SK-N-SH (cell line): ENCODE measurements around the gene TTC28. TPM values are rescaled to one million over a fixed set of nuclear protein-coding genes. Genes with fewer than 3 reads are reported as not detected.

Experiments used
- CTCF ChIA-PET: fragments of 300-600, 350-600 bp; formaldehyde crosslinking; extraction: SDS; loops from one replicate; lab custom pipeline; 2021; lab: Yijun Ruan, JAX
- POLR2A ChIA-PET: fragments of 350-600 bp; sonication (Branson Sonifier 250); formaldehyde crosslinking; extraction: SDS; loops from one replicate; lab custom pipeline; 2020; ENCODE audit warnings: antibody characterized with exemption, inconsistent platforms; lab: Yijun Ruan, JAX
- DNase-seq: peaks from one replicate; pipeline ENCODE4 v3.0.0; 2012
- H2AFZ ChIP-seq: fragments of 200-600 bp; sonication (generic); 2 replicates; pipeline ENCODE4 v1.8.1; 2016; ENCODE audit warnings: antibody characterized with exemption, mild to moderate bottlenecking, low read depth
- H3F3A ChIP-seq: fragments of 200-600 bp; sonication (generic); replicated peaks from 2 replicates; pipeline ENCODE3; 2016; ENCODE audit warnings: antibody characterized with exemption, mild to moderate bottlenecking; ENCODE audit not compliant: insufficient read depth
- H3K27ac ChIP-seq, 2 experiments: fragments of 200-500 bp in 1 of 2; fragments of 200-600 bp in 1 of 2; sonication (Bioruptor generic) in 1 of 2; sonication (generic), shearing (Covaris generic) in 1 of 2; 2 replicates each; pipeline versions ENCODE4 v1.5.1 to v1.6.1; 2014 to 2016; ENCODE audit warnings: low read depth in 2 of 2, inconsistent platforms in 1 of 2, low read length in 1 of 2, mild to moderate bottlenecking in 1 of 2, mixed read lengths in 1 of 2
- H3K27me3 ChIP-seq: fragments of 200-600 bp; sonication (generic), shearing (Covaris generic); 2 replicates; pipeline ENCODE4 v1.6.1; 2016; ENCODE audit warnings: mixed run types; ENCODE audit not compliant: insufficient read depth
- H3K36me3 ChIP-seq, 2 experiments: fragments of 200-500 bp in 1 of 2; fragments of 200-600 bp in 1 of 2; sonication (Bioruptor generic) in 1 of 2; sonication (generic) in 1 of 2; replicated peaks in 1 of 2; 2 replicates each; pipeline versions ENCODE3 to v1.5.1; 2014 to 2016; ENCODE audit warnings: low read length in 1 of 2, mild to moderate bottlenecking in 1 of 2; ENCODE audit not compliant: insufficient read depth in 2 of 2, control insufficient read depth in 1 of 2
- H3K4me1 ChIP-seq, 2 experiments: fragments of 200-500 bp in 1 of 2; fragments of 200-600 bp in 1 of 2; sonication (Bioruptor generic) in 1 of 2; sonication (generic), shearing (Covaris generic) in 1 of 2; 2 replicates each; pipeline versions ENCODE4 v1.5.1 to v1.6.1; 2014 to 2016; ENCODE audit warnings: low read depth in 1 of 2, low read length in 1 of 2, mixed run types in 1 of 2; ENCODE audit not compliant: insufficient read depth in 2 of 2, control insufficient read depth in 1 of 2
- H3K4me2 ChIP-seq: fragments of 200-600 bp; sonication (generic), shearing (Covaris generic); 2 replicates; pipeline ENCODE4 v1.6.1; 2017; ENCODE audit warnings: mixed run types
- H3K4me3 ChIP-seq, 2 experiments: fragments of 200-500 bp in 1 of 2; fragments of 200-600 bp in 1 of 2; sonication (Bioruptor generic) in 1 of 2; sonication (generic), shearing (Covaris generic) in 1 of 2; 2 replicates each; pipeline versions ENCODE4 v1.5.1 to v1.8.1; 2014 to 2016; ENCODE audit warnings: low read depth in 2 of 2, inconsistent platforms in 1 of 2, low read length in 1 of 2, mild to moderate bottlenecking in 1 of 2, mixed read lengths in 1 of 2, moderate library complexity in 1 of 2
- H3K79me2 ChIP-seq: fragments of 200-600 bp; sonication (generic); 2 replicates; pipeline ENCODE4 v1.8.1; 2017; ENCODE audit warnings: mild to moderate bottlenecking; ENCODE audit not compliant: insufficient read depth
- H3K9ac ChIP-seq: fragments of 200-600 bp; sonication (generic); 2 replicates; pipeline ENCODE4 v1.6.1; 2017; ENCODE audit warnings: mixed run types
- H3K9me2 ChIP-seq: fragments of 200-600 bp; sonication (generic); 2 replicates; pipeline ENCODE4 v1.6.1; 2017; ENCODE audit warnings: mixed run types
- H3K9me3 ChIP-seq: fragments of 200-600 bp; sonication (generic); 2 replicates; pipeline ENCODE4 v1.6.1; 2017; ENCODE audit warnings: mixed run types, mild to moderate bottlenecking, moderate library complexity
- H4K20me1 ChIP-seq: fragments of 200-600 bp; sonication (generic); 2 replicates; pipeline ENCODE4 v1.6.1; 2017; ENCODE audit warnings: mild to moderate bottlenecking, mixed run types; ENCODE audit not compliant: insufficient read depth
- ELF1 ChIP-seq: IDR thresholded peaks from 2 replicates; pipeline ENCODE4 v1.4.0; 2012
- EZH2phosphoT487 ChIP-seq: fragments of 200-600 bp; sonication (generic); IDR thresholded peaks from 2 replicates; pipeline ENCODE4 v1.6.1; 2017; ENCODE audit warnings: low read depth, mixed run types, mild to moderate bottlenecking, antibody characterized with exemption, moderate library complexity, borderline replicate concordance
- FOXM1 ChIP-seq: IDR thresholded peaks from 2 replicates; pipeline ENCODE4 v1.4.0; 2012; ENCODE audit warnings: low read depth, mild to moderate bottlenecking
- GATA2 ChIP-seq: sonication (generic); formaldehyde crosslinking; IDR thresholded peaks from 2 replicates; pipeline ENCODE4 v1.5.0; 2020; ENCODE audit warnings: mild to moderate bottlenecking, missing genetic modification reagents
- MEF2A ChIP-seq: IDR thresholded peaks from 2 replicates; pipeline ENCODE4 v1.4.0; 2012; ENCODE audit warnings: low read depth, borderline replicate concordance
- NRF1 ChIP-seq: IDR thresholded peaks from 2 replicates; pipeline ENCODE4 v1.6.1; 2012; ENCODE audit warnings: low read depth, mild to moderate bottlenecking, low read length
- RCOR1 ChIP-seq: fragments of 150-350 bp; IDR thresholded peaks from 2 replicates; pipeline ENCODE4 v1.6.1; 2017; ENCODE audit warnings: antibody characterized with exemption, low read length
- REST ChIP-seq: IDR thresholded peaks from 2 replicates; pipeline ENCODE4 v1.6.1; 2012; ENCODE audit warnings: mild to moderate bottlenecking, low read depth, low read length, moderate library complexity
- RFX5 ChIP-seq: IDR thresholded peaks from 2 replicates; pipeline ENCODE4 v1.6.1; 2012; ENCODE audit warnings: mild to moderate bottlenecking, improper control_type of control experiment, low read length
- RXRA ChIP-seq: IDR thresholded peaks from 2 replicates; pipeline ENCODE4 v1.4.0; 2012; ENCODE audit warnings: low read depth, mild to moderate bottlenecking, borderline replicate concordance
- SIN3A ChIP-seq: IDR thresholded peaks from 2 replicates; pipeline ENCODE4 v1.6.1; 2012; ENCODE audit warnings: low read depth, mild to moderate bottlenecking, low read length, moderate library complexity, borderline replicate concordance
- TAF1 ChIP-seq: IDR thresholded peaks from 2 replicates; pipeline ENCODE4 v1.6.1; 2012; ENCODE audit warnings: low read depth, mild to moderate bottlenecking, low read length, moderate library complexity, borderline replicate concordance
- YY1 ChIP-seq: IDR thresholded peaks from 2 replicates; pipeline ENCODE4 v1.4.0; 2012; ENCODE audit warnings: low read depth, mild to moderate bottlenecking
- ZBTB33 ChIP-seq: IDR thresholded peaks from 2 replicates; pipeline ENCODE4 v1.4.0; 2012; ENCODE audit warnings: low read depth, borderline replicate concordance
- WGBS: methylation state at CpG from one replicate; pipeline ENCODE4 v1.1.6; 2017; ENCODE audit warnings: low lambda C conversion rate; 5-methylcytosine and 5-hydroxymethylcytosine counted together
- polyA plus RNA-seq, 3 experiments: library from polyadenylated mRNA; depleted of rRNA; stranded (reverse); fragments of >200 nt; gene quantifications; 2 replicates each; pipeline ENCODE4 v1.2.3, GENCODE V29; 2012

TTC28 gene
- polyA plus RNA-seq, 1 of the 3 experiments (the other 2 are of a cell fraction): 5.9 TPM

GRCh38 chr22:28112190-28112544 lies 567.5 kb downstream of the TTC28 start:
- Histone ChIP-seq H3F3A (peaks cover 26% of the 10 kb centered on the region), H3K27ac (peak overlapping the region; percentile 63 to 70), H3K27me3 (no peaks in the 10 kb centered on the region), H3K36me3 (peaks cover 0 to 8% of the 10 kb centered on the region in 2 experiments), H4K20me1 (no peaks in the 10 kb centered on the region), H3K9ac (no peak overlapping the region), H3K9me2 (no peaks in the 10 kb centered on the region), H3K4me1 (peaks cover 20 to 27% of the 10 kb centered on the region in 2 experiments), H3K4me2 (peak overlapping the region; percentile 45), H3K9me3 (no peaks in the 10 kb centered on the region), H3K4me3 (no peak overlapping the region), H2AFZ (no peak overlapping the region; the same call in 1 of the 2 replicates), H3K79me2 (no peaks in the 10 kb centered on the region)
- CTCF ChIA-PET: interaction anchor here (0.7 to 2.5 kb wide), 23 partner anchors 8 to 330 kb away, joined by 3 to 31 read pairs (median 4); no protein-coding TSS in a partner anchor
- DNase-seq: no peak
- TF ChIP-seq MEF2A (no peak), YY1 (no peak), GATA2 (CRISPR knock-in tag) (no peak), REST (no peak), TAF1 (no peak), ZBTB33 (no peak), SIN3A (no peak), EZH2phosphoT487 (no peak), RFX5 (no peak), RCOR1 (no peak), RXRA (no peak), FOXM1 (no peak), NRF1 (no peak), ELF1 (no peak)
- 51% methylated on average over 2 of the region's 2 CpGs for WGBS
- POLR2A ChIA-PET: interaction anchor here (0.9 kb wide), 1 partner anchor 8 kb away, joined by 3 read pairs; no protein-coding TSS in a partner anchor
